ENCODE results near the gene RGCC. TPM values are rescaled to one million over a fixed set of nuclear protein-coding genes. Genes with fewer than 3 reads are reported as not detected.

RGCC gene
- total RNA-seq, 1 experiment from 2014 or later, result 3.4 TPM

- Histone ChIP-seq H3F3A (ENCODE audit: insufficient read depth, low read depth) (no peaks in the 10 kb centered on the region), H2AFZ (no peak overlapping the region), H3K36me3 (ENCODE audit: low read depth) (no peaks in the 10 kb centered on the region), H3K4me1 (replicated peaks; ENCODE audit: insufficient read depth) (no peaks in the 10 kb centered on the region), H3K9me2 (ENCODE audit: insufficient read depth) (no peaks in the 10 kb centered on the region), H3K4me2 (no peak overlapping the region), H3K9me3 (ENCODE audit: insufficient read depth, low read depth) (no peaks in the 10 kb centered on the region), H3K4me3 (no peak overlapping the region), H3K79me2 (ENCODE audit: low read depth) (no peaks in the 10 kb centered on the region), H4K20me1 (ENCODE audit: insufficient read depth) (no peaks in the 10 kb centered on the region), H3K27ac (no peak overlapping the region), H3K27me3 (ENCODE audit: insufficient read depth, low read depth) (no peaks in the 10 kb centered on the region)
- DNase-seq, result no peak
- no TSS peak for BruUV-seq (replicated peaks)
- POLR2A ChIA-PET (ENCODE audit: unreplicated experiment), result interaction anchor here (0.7 kb wide), 1 partner anchor 213 kb away, joined by 4 read pairs; no protein-coding TSS in a partner anchor
- CTCF ChIA-PET, result no interaction called here
- intact Hi-C loops (cut with micrococcal nuclease; ENCODE audit: unreplicated experiment), result no loop called here
- TF ChIP-seq, protein P1, sequence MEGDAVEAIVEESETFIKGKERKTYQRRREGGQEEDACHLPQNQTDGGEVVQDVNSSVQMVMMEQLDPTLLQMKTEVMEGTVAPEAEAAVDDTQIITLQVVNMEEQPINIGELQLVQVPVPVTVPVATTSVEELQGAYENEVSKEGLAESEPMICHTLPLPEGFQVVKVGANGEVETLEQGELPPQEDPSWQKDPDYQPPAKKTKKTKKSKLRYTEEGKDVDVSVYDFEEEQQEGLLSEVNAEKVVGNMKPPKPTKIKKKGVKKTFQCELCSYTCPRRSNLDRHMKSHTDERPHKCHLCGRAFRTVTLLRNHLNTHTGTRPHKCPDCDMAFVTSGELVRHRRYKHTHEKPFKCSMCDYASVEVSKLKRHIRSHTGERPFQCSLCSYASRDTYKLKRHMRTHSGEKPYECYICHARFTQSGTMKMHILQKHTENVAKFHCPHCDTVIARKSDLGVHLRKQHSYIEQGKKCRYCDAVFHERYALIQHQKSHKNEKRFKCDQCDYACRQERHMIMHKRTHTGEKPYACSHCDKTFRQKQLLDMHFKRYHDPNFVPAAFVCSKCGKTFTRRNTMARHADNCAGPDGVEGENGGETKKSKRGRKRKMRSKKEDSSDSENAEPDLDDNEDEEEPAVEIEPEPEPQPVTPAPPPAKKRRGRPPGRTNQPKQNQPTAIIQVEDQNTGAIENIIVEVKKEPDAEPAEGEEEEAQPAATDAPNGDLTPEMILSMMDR (conservative IDR thresholded peaks at IDR 0.05), result no peak
- no peak for TF ChIP-seq EZH2 (IDR thresholded peaks at IDR 0.05; ENCODE audit: low read depth)
Observed at GRCh38 chr13:41465241-41465847, 8.0 kb downstream of the RGCC start.

DNA sequence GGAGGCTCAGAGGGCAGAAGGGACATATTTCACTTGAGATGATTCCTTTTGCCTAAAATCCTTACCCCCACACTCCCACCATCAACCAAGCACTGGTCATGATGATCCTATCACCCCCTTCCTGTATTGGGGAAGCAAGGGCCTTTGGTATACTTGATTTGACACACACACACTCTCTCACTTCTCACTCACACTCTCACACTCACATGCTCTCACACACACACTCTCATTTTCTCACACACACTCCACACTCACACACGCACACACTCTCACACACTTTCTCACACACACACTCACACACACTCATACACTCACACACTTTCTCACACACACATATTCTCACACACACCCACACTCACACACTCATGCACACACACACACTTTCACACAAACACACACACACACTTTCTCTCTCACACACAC is 8.6 kb downstream of the RGCC start:
- CTCF ChIA-PET, result no interaction called here
- no peaks in the 10 kb centered on the region for H3K36me3 ChIP-seq (ENCODE audit: low read depth)
- H3K4me1 ChIP-seq (replicated peaks; ENCODE audit: insufficient read depth), result no peaks in the 10 kb centered on the region
- no peaks in the 10 kb centered on the region for H4K20me1 ChIP-seq (ENCODE audit: insufficient read depth)
- H3K9me2 ChIP-seq (ENCODE audit: insufficient read depth), result no peaks in the 10 kb centered on the region
- intact Hi-C loops (cut with micrococcal nuclease; ENCODE audit: unreplicated experiment), result no loop called here
- POLR2A ChIA-PET (ENCODE audit: unreplicated experiment), result no interaction called here
- no peak overlapping the region for H3K4me3 ChIP-seq
- H3K27ac ChIP-seq, result no peak overlapping the region
- no peak overlapping the region for H3K4me2 ChIP-seq
- no peaks in the 10 kb centered on the region for H3K9me3 ChIP-seq (ENCODE audit: insufficient read depth, low read depth)
- H3K27me3 ChIP-seq (ENCODE audit: insufficient read depth, low read depth), result no peaks in the 10 kb centered on the region
- DNase-seq, result no peak
- no peaks in the 10 kb centered on the region for H3F3A ChIP-seq (ENCODE audit: insufficient read depth, low read depth)
- no peak overlapping the region for H2AFZ ChIP-seq
- TF ChIP-seq, protein P1 (conservative IDR thresholded peaks at IDR 0.05), result no peak
- TF ChIP-seq EZH2 (IDR thresholded peaks at IDR 0.05; ENCODE audit: low read depth), result no peak
- no peaks in the 10 kb centered on the region for H3K79me2 ChIP-seq (ENCODE audit: low read depth)
- no TSS peak for BruUV-seq (replicated peaks)

DNA sequence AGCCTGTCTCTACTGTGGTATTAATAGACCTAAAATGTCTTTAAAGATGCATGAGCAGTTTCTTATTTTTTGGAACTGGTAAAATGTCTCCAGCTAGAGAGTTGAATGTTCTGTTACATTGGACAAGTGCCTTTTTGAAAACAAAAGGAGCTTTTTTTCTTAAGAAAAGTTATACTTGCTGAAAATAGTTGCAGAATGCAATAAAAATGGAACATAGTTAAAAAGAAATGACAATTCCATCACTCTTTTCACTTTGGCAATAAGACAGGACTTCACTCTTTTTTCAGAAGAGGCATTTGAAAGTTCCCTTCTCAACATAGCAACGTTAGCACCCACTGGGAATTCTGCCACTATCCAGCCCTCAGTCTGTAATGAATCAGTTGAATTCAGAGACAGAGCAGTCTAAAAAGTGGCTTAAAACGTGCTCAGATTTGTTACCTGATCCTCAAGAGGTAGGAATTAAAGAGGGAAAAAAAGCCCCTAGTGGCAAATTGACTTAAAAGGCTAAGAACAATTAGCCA is 10.1 kb downstream of the RGCC start:
- Histone ChIP-seq H3K36me3 (ENCODE audit: low read depth) (no peaks in the 10 kb centered on the region), H3K9me3 (ENCODE audit: insufficient read depth, low read depth) (no peaks in the 10 kb centered on the region), H3K4me3 (no peak overlapping the region), H3K27me3 (ENCODE audit: insufficient read depth, low read depth) (no peaks in the 10 kb centered on the region), H3K4me2 (no peak overlapping the region), H4K20me1 (ENCODE audit: insufficient read depth) (no peaks in the 10 kb centered on the region), H3F3A (ENCODE audit: insufficient read depth, low read depth) (no peaks in the 10 kb centered on the region), H3K79me2 (ENCODE audit: low read depth) (no peaks in the 10 kb centered on the region), H3K4me1 (replicated peaks; ENCODE audit: insufficient read depth) (no peaks in the 10 kb centered on the region), H2AFZ (no peak overlapping the region), H3K9me2 (ENCODE audit: insufficient read depth) (no peaks in the 10 kb centered on the region), H3K27ac (no peak overlapping the region)
- no peak for TF ChIP-seq EZH2 (IDR thresholded peaks at IDR 0.05; ENCODE audit: low read depth)
- TF ChIP-seq, protein P1 (conservative IDR thresholded peaks at IDR 0.05), result no peak
- ChIA-PET POLR2A (ENCODE audit: unreplicated experiment) (no interaction called here), CTCF (no interaction called here)
- intact Hi-C loops (cut with micrococcal nuclease; ENCODE audit: unreplicated experiment), result no loop called here
- DNase-seq, result no peak
- no TSS peak for BruUV-seq (replicated peaks)
